Natural killer cell (primary cell): ENCODE data around the gene LENG1. TPM values are rescaled to one million over a fixed set of nuclear protein-coding genes. Genes with fewer than 3 reads are reported as not detected.

Experiments
- ATAC-seq, 3 donors: fragments of 150-1000 bp in 2 of 3; fragments of 200-7000 bp in 1 of 3; cut with Tn5 transposase; 1 replicate in 1 of 3; 2 replicates in 2 of 3; pipeline ENCODE4 v1.10.0; 2021; ENCODE audit warnings: mild to moderate bottlenecking in 2 of 3, moderate library complexity in 2 of 3
- DNase-seq, 2 donors: peaks; one replicate each; pipeline versions ENCODE4 v3.0.0 to v3.0.0-alpha.2; 2013 to 2021; ENCODE audit warnings: mixed read lengths in 1 of 2
- H3K27ac ChIP-seq: one replicate; pipeline ENCODE4 v1.5.1; 2013; ENCODE audit warnings: mild to moderate bottlenecking, low read length
- H3K27me3 ChIP-seq: one replicate; pipeline ENCODE4 v1.6.1; 2013; ENCODE audit warnings: low read length; ENCODE audit not compliant: control insufficient read depth, insufficient read depth
- H3K36me3 ChIP-seq: one replicate; pipeline ENCODE4 v1.6.1; 2013; ENCODE audit warnings: low read length; ENCODE audit not compliant: control insufficient read depth, insufficient read depth
- H3K4me1 ChIP-seq: one replicate; pipeline ENCODE4 v1.6.1; 2013; ENCODE audit warnings: low read length; ENCODE audit not compliant: control insufficient read depth, insufficient read depth
- H3K4me3 ChIP-seq: one replicate; pipeline ENCODE4 v1.5.1; 2013; ENCODE audit warnings: low read length
- H3K9me3 ChIP-seq: one replicate; pipeline ENCODE4 v1.6.1; 2013; ENCODE audit warnings: low read length; ENCODE audit not compliant: control insufficient read depth, insufficient read depth
- H3K27ac Mint-ChIP-seq, 2 donors: one replicate each; pipeline ENCODE4 v1.8.0; 2022; ENCODE audit warnings: mild to moderate bottlenecking in 2 of 2, mixed read lengths in 2 of 2, moderate library complexity in 1 of 2
- H3K27me3 Mint-ChIP-seq, 2 donors: one replicate each; pipeline ENCODE4 v1.8.0; 2022; ENCODE audit warnings: low read depth in 2 of 2, mixed read lengths in 2 of 2
- H3K36me3 Mint-ChIP-seq: one replicate; pipeline ENCODE4 v1.8.0; 2022; ENCODE audit warnings: mixed read lengths
- H3K4me1 Mint-ChIP-seq, 2 donors: one replicate each; pipeline ENCODE4 v1.8.0; 2022; ENCODE audit warnings: mixed read lengths in 2 of 2
- H3K4me3 Mint-ChIP-seq: one replicate; pipeline ENCODE4 v1.8.0; 2022; ENCODE audit warnings: mild to moderate bottlenecking, moderate library complexity, mixed read lengths
- H3K9me3 Mint-ChIP-seq, 2 donors: one replicate each; pipeline ENCODE4 v1.8.0; 2022; ENCODE audit warnings: mixed read lengths in 2 of 2
- WGBS: methylation state at CpG from one replicate; pipeline ENCODE4 v1.1.7; 2013; ENCODE audit warnings: missing lambda C conversion rate; ENCODE audit not compliant: insufficient coverage; 5-methylcytosine and 5-hydroxymethylcytosine counted together
- intact Hi-C: fragments of 100-400 bp; cut with micrococcal nuclease; formaldehyde crosslinking; loops from one replicate; pipeline ENCODE4 v1.14.2; 2022
- total RNA-seq, 4 donors: library from RNA; stranded (reverse); fragments of 120-200 nt in 1 of 4; gene quantifications; one replicate each; pipeline versions ENCODE4 v1.2.3 to v1.2.4, GENCODE V29; 2013 to 2022
- TF ChIP-seq, protein P1 (sequence below): fragments of 200-600 bp; IDR thresholded peaks from one replicate; pipeline ENCODE4 v1.8.0; 2022; ENCODE audit warnings: antibody characterized with exemption

The LENG1 gene
- total RNA-seq, 3 donors from 2014 or later (not counting 1 experiment from before 2014, with no cell fraction given), result 8.3 to 9.4 (median 9.1) TPM

DNA sequence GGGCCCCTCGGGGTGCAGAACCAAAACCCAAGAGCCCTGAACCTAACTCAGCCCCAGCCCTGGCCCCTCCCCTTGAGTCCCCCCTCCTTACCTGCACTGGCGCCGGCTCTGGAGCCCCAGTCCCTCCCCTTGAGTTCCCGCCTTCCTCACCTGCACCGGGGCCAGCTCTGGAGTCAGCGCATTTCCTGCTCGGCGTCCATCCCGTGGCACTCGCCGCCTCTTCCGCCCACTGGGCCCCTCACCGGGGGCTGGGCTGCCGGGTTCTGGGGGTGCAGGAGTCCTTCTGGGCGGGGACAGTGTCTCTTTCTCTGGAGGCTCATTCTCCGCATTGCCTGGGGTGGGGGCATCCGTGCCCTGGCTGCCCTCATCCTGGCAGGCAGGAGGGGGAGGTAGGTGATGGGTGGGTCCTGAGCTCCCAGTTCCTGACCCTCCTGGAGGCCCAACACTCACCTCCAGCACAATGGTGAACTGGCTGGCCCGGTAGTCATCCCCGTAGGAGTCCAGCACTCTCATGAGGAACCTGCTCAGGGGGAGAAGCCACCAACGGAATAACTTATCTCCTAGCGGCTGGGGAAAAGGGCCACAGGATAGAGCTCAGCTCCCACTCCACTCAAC, 51.5 kb downstream of the LENG1 start:
- Histone ChIP-seq H3K27me3 (no peaks in the 10 kb centered on the region), H3K27ac (no peak overlapping the region), H3K9me3 (no peaks in the 10 kb centered on the region), H3K36me3 (peaks cover 46% of the 10 kb centered on the region), H3K4me1 (peaks cover 7% of the 10 kb centered on the region), H3K4me3 (no peak overlapping the region)
- no peaks in the 10 kb centered on the region for H3K9me3 Mint-ChIP-seq
- WGBS, result 96% methylated on average over 21 of the region's 21 CpGs
- intact Hi-C loops, result no loop called here
- no peak overlapping the region for H3K27ac Mint-ChIP-seq
- no peak for ATAC-seq
- no peak overlapping the region for H3K4me3 Mint-ChIP-seq
- no peaks in the 10 kb centered on the region for H3K36me3 Mint-ChIP-seq
- no peak for DNase-seq
- TF ChIP-seq, protein P1, sequence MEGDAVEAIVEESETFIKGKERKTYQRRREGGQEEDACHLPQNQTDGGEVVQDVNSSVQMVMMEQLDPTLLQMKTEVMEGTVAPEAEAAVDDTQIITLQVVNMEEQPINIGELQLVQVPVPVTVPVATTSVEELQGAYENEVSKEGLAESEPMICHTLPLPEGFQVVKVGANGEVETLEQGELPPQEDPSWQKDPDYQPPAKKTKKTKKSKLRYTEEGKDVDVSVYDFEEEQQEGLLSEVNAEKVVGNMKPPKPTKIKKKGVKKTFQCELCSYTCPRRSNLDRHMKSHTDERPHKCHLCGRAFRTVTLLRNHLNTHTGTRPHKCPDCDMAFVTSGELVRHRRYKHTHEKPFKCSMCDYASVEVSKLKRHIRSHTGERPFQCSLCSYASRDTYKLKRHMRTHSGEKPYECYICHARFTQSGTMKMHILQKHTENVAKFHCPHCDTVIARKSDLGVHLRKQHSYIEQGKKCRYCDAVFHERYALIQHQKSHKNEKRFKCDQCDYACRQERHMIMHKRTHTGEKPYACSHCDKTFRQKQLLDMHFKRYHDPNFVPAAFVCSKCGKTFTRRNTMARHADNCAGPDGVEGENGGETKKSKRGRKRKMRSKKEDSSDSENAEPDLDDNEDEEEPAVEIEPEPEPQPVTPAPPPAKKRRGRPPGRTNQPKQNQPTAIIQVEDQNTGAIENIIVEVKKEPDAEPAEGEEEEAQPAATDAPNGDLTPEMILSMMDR, result no peak
- peaks cover 10 to 22% of the 10 kb centered on the region in 2 donors for H3K4me1 Mint-ChIP-seq
- H3K27me3 Mint-ChIP-seq, result no peaks in the 10 kb centered on the region

DNA sequence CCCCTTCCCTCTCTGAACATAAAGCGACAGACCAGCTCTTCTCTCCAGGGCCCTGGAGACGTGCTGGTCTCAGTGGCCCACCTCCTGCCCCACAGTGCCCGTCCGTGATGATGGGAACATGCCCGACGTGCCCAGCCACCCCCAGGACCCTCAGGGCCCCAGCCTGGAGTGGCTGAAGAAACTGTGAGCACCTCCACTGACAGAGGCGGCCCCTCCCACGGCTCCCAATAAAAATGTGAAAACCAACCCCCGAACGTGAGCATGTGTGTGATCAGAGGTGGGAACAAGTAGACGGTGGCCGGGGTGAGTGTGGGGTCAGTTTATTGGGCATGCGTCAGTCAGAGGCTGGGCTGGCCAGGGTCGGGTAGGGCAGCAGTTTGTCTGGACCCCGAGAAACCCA, 52.8 kb downstream of the LENG1 start:
- 97% methylated on average over 15 of the region's 15 CpGs for WGBS
- H3K4me1 Mint-ChIP-seq, result peaks cover 17 to 30% of the 10 kb centered on the region in 2 donors
- DNase-seq, result no peak
- TF ChIP-seq, protein P1, result no peak
- H3K36me3 Mint-ChIP-seq, result no peaks in the 10 kb centered on the region
- Histone ChIP-seq H3K4me3 (no peak overlapping the region), H3K9me3 (no peaks in the 10 kb centered on the region), H3K27ac (no peak overlapping the region), H3K36me3 (peaks cover 46% of the 10 kb centered on the region), H3K4me1 (peaks cover 14% of the 10 kb centered on the region), H3K27me3 (no peaks in the 10 kb centered on the region)
- no peaks in the 10 kb centered on the region for H3K27me3 Mint-ChIP-seq
- ATAC-seq, result no peak
- H3K9me3 Mint-ChIP-seq, result no peaks in the 10 kb centered on the region
- intact Hi-C loops, result no loop called here
- no peak overlapping the region for H3K27ac Mint-ChIP-seq
- H3K4me3 Mint-ChIP-seq, result no peak overlapping the region

DNA sequence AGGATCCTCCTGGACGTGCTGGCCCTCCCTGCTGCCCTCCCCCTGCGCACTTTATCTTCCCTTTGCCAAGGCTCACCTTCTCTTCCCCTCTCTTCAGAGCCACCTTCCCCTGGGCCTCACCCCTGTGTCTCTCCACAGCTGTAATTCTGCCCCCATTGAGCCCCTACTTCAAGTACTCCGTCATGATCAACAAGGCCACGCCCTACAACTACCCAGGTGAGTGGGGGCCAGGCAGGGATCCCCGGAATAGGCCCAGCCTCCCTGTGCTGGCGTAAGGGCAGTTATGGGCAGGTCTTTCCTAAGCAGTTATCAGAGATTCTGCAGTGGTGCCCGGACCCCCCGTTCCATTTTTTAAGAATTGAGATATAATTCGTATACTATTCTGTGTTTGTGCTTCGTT, 53.7 kb downstream of the LENG1 start:
- H3K4me3 ChIP-seq, result no peak overlapping the region
- H3K27ac ChIP-seq, result no peak overlapping the region
- DNase-seq, result no peak
- TF ChIP-seq, protein P1, result no peak
- no peak overlapping the region for H3K4me3 Mint-ChIP-seq
- peak overlapping the region in 1 of 2 donors; percentile 28 for H3K27ac Mint-ChIP-seq
- no peaks in the 10 kb centered on the region for H3K27me3 ChIP-seq
- no peaks in the 10 kb centered on the region for H3K9me3 ChIP-seq
- WGBS, result 98% methylated on average over 10 of the region's 10 CpGs
- intact Hi-C loops, result no loop called here
- ATAC-seq, result no peak
- peaks cover 14% of the 10 kb centered on the region for H3K4me1 ChIP-seq
- no peaks in the 10 kb centered on the region for H3K27me3 Mint-ChIP-seq
- no peaks in the 10 kb centered on the region for H3K9me3 Mint-ChIP-seq
- H3K36me3 ChIP-seq, result peaks cover 44% of the 10 kb centered on the region
- H3K36me3 Mint-ChIP-seq, result no peaks in the 10 kb centered on the region
- peaks cover 16 to 33% of the 10 kb centered on the region in 2 donors for H3K4me1 Mint-ChIP-seq

Other genes with a start within 250 kb of the LENG1 start
- gene CACNG8, start 196.8 kb downstream of the LENG1 start, total RNA-seq, result 1 to 10 TPM in 1 of 3 donors, not detected in 2; 2.3 TPM
- 10 to 100 TPM in 1 of 3 donors, not detected in 2; 11.5 TPM for gene CACNG6, start 168.1 kb downstream of the LENG1 start, total RNA-seq
- gene VSTM1, start 95.8 kb downstream of the LENG1 start, total RNA-seq, result 1 to 10 TPM in 2 of 3 donors, under 1 TPM in 1; 0.72 to 2.8 (median 2.7) TPM
- not detected for gene TARM1, start 78.4 kb downstream of the LENG1 start, total RNA-seq
- 1 to 10 TPM; 2.3 to 5.4 (median 4.4) TPM for gene OSCAR, start 58.9 kb downstream of the LENG1 start, total RNA-seq
- 10 to 100 TPM; 48.4 to 91.9 (median 71.4) TPM for gene NDUFA3, start 56.9 kb downstream of the LENG1 start, total RNA-seq
- 10 to 100 TPM; 14.1 to 14.4 (median 14.2) TPM for gene TFPT, start 44.1 kb downstream of the LENG1 start, total RNA-seq
- gene PRPF31, start 44.0 kb downstream of the LENG1 start, total RNA-seq, result 10 to 100 TPM; 64.4 to 65.9 (median 64.9) TPM
- 10 to 100 TPM; 46.3 to 73.9 (median 51.7) TPM for gene CNOT3, start 22.0 kb downstream of the LENG1 start, total RNA-seq
- gene TMC4, start 13.4 kb upstream of the LENG1 start, total RNA-seq, result 1 to 10 TPM; 7.2 to 8.2 (median 7.5) TPM
- 10 to 100 TPM; 24.1 to 53.9 (median 31.2) TPM for gene MBOAT7, start 29.9 kb upstream of the LENG1 start, total RNA-seq
- 10 to 100 TPM; 11.5 to 16.7 (median 13.5) TPM for gene TSEN34, start 31.6 kb upstream of the LENG1 start, total RNA-seq
- gene RPS9, start 41.1 kb upstream of the LENG1 start, total RNA-seq, result 100 to 1,000 TPM; 617 to 958 (median 906) TPM
- gene LILRB3, start 63.3 kb upstream of the LENG1 start, total RNA-seq, result 10 to 100 TPM in 2 of 3 donors, 1 to 10 TPM in 1; 6.8 to 12.6 (median 12.6) TPM
- gene LILRA6, start 83.1 kb upstream of the LENG1 start, total RNA-seq, result 1 to 10 TPM; 2.1 to 2.6 (median 2.1) TPM
- gene LILRB5, start 97.6 kb upstream of the LENG1 start, total RNA-seq, result under 1 TPM in 2 of 3 donors, not detected in 1; 0.09 to 0.18 TPM
- gene LILRB2, start 121.4 kb upstream of the LENG1 start, total RNA-seq, result 10 to 100 TPM in 2 of 3 donors, 1 to 10 TPM in 1; 4.6 to 41.4 (median 23.7) TPM
- 10 to 100 TPM in 2 of 3 donors, 1 to 10 TPM in 1; 3.4 to 22.3 (median 11.1) TPM for gene LILRA5, start 153.4 kb upstream of the LENG1 start, total RNA-seq
- 1 to 10 TPM in 2 of 3 donors, not detected in 1; 2.0 to 2.4 TPM for gene LILRA4, start 179.4 kb upstream of the LENG1 start, total RNA-seq
- gene LAIR1, start 205.2 kb upstream of the LENG1 start, total RNA-seq, result 100 to 1,000 TPM; 117 to 163 (median 156) TPM